HG03354 (cell line): ENCODE results near the gene ZFP57.

Experiments
- ATAC-seq: cut with Tn5 transposase; IDR thresholded peaks from one replicate; pipeline ENCODE4 v1.9.1; 2021; ENCODE audit warnings: mild to moderate bottlenecking; ENCODE audit not compliant: unreplicated experiment, poor library complexity, severe bottlenecking

Gene ZFP57

GRCh38 chr6:29661071-29661470, 19.9 kb downstream of the ZFP57 start:
- no peak for ATAC-seq

GRCh38 chr6:29656798-29657197, 24.2 kb downstream of the ZFP57 start, which contains the start of gene MOG:
MOG (plus strand) TSS chr6:29657092; CDS start chr6:29657210, 118 bp downstream.
- ATAC-seq = no peak

- ATAC-seq = no peak
Observed at GRCh38 chr6:29656157-29656556, 24.8 kb downstream of the ZFP57 start.

- ATAC-seq = no peak
Observed at GRCh38 chr6:29655658-29656057, 25.3 kb downstream of the ZFP57 start.

- no peak for ATAC-seq
Observed at GRCh38 chr6:29653452-29654038, 27.4 kb downstream of the ZFP57 start.

- ATAC-seq = no peak
Observed at GRCh38 chr6:29652198-29652584, 28.8 kb downstream of the ZFP57 start.

GRCh38 chr6:29651413-29652197, 29.3 kb downstream of the ZFP57 start:
- no peak for ATAC-seq

- ATAC-seq = peak; percentile 97
Observed at GRCh38 chr6:29649701-29650673, 31.0 kb downstream of the ZFP57 start.

- no peak for ATAC-seq
Observed at GRCh38 chr6:29647927-29648642, 32.9 kb downstream of the ZFP57 start.

- no peak for ATAC-seq
Observed at GRCh38 chr6:29641430-29642148, 39.4 kb downstream of the ZFP57 start.

- no peak for ATAC-seq
Observed at GRCh38 chr6:29637247-29637646, 43.7 kb downstream of the ZFP57 start.

GRCh38 chr6:29633534-29633905, 47.4 kb downstream of the ZFP57 start:
- no peak for ATAC-seq

GRCh38 chr6:29632789-29633533, 48.0 kb downstream of the ZFP57 start, which contains the start of gene GABBR1:
GABBR1 (minus strand) TSS chr6:29633183; CDS start chr6:29632385, 798 bp downstream.
- ATAC-seq = peak; percentile 52

- ATAC-seq = no peak
Observed at GRCh38 chr6:29631860-29632731, 48.9 kb downstream of the ZFP57 start.

- ATAC-seq = no peak
Observed at GRCh38 chr6:29631209-29631810, 49.6 kb downstream of the ZFP57 start.

GRCh38 chr6:29630315-29630714, 50.6 kb downstream of the ZFP57 start:
- ATAC-seq = no peak

GRCh38 chr6:29629571-29629970, 51.4 kb downstream of the ZFP57 start:
- no peak for ATAC-seq
